HepG2 (cell line): ENCODE data around the gene SWSAP1. TPM values are rescaled to one million over a fixed set of nuclear protein-coding genes. Genes with fewer than 3 reads are reported as not detected.
A peak's percentile ranks its signal among the peaks of the same experiment; 100 is the strongest.

Experiments used
- FOSL2 ChIP-seq: sonication (generic); formaldehyde crosslinking; IDR thresholded peaks from 2 replicates; pipeline ENCODE4 v1.4.0; 2020; ENCODE audit warnings: missing genetic modification reagents
- FOXO4 ChIP-seq: sonication (generic); formaldehyde crosslinking; conservative IDR thresholded peaks from 2 replicates; pipeline ENCODE4 v1.8.1; 2023; ENCODE audit warnings: missing genetic modification reagents
- HOXA9 ChIP-seq: sonication (generic); formaldehyde crosslinking; IDR thresholded peaks from 2 replicates; pipeline ENCODE4 v1.8.1; 2022; ENCODE audit warnings: missing genetic modification reagents, mild to moderate bottlenecking, moderate library complexity, borderline replicate concordance
- MIER3 ChIP-seq: IDR thresholded peaks from 2 replicates; pipeline ENCODE4 v1.6.1; 2016; ENCODE audit warnings: missing compliant biosample characterization, borderline replicate concordance
- NBN ChIP-seq: fragments of 450-650 bp; conservative IDR thresholded peaks from 2 replicates; pipeline ENCODE4 v1.6.1; 2017
- RBFOX2 ChIP-seq: fragments of 200-400 bp; formaldehyde crosslinking; IDR thresholded peaks from 2 replicates; pipeline ENCODE4 v1.6.1; 2017; ENCODE audit warnings: low read depth, mild to moderate bottlenecking, low read length
- REL ChIP-seq: sonication (generic); formaldehyde crosslinking; conservative IDR thresholded peaks from 2 replicates; pipeline ENCODE4 v1.8.0; 2022; ENCODE audit warnings: mild to moderate bottlenecking, missing genetic modification reagents, moderate library complexity
- SAFB2 ChIP-seq: sonication (generic); formaldehyde crosslinking; IDR thresholded peaks from 2 replicates; pipeline ENCODE4 v1.5.1; 2020; ENCODE audit warnings: missing genetic modification reagents, low read depth, mild to moderate bottlenecking, borderline replicate concordance
- TOE1 ChIP-seq: sonication (generic); formaldehyde crosslinking; IDR thresholded peaks from 2 replicates; pipeline ENCODE4 v1.4.0; 2020; ENCODE audit warnings: mild to moderate bottlenecking, missing genetic modification reagents
- YEATS2 ChIP-seq: sonication (generic); formaldehyde crosslinking; IDR thresholded peaks from 2 replicates; pipeline ENCODE4 v1.4.0; 2020; ENCODE audit warnings: missing genetic modification reagents, borderline replicate concordance
- ZKSCAN5 ChIP-seq: sonication (generic); formaldehyde crosslinking; IDR thresholded peaks from 2 replicates; pipeline ENCODE4 v1.5.1; 2020; ENCODE audit warnings: mild to moderate bottlenecking, missing genetic modification reagents
- ZNF275 ChIP-seq: sonication (generic); formaldehyde crosslinking; IDR thresholded peaks from 2 replicates; pipeline ENCODE4 v1.8.0; 2022; ENCODE audit warnings: missing genetic modification reagents, mild to moderate bottlenecking, inconsistent platforms, borderline replicate concordance
- ZNF367 ChIP-seq: sonication (generic); formaldehyde crosslinking; IDR thresholded peaks from 2 replicates; pipeline ENCODE4 v1.4.0; 2020; ENCODE audit warnings: missing genetic modification reagents, borderline replicate concordance
- ZNF441 ChIP-seq: sonication (generic); formaldehyde crosslinking; IDR thresholded peaks from 2 replicates; pipeline ENCODE4 v1.7.0; 2021; ENCODE audit warnings: missing genetic modification reagents, borderline replicate concordance
- ZNF557 ChIP-seq: sonication (generic); formaldehyde crosslinking; IDR thresholded peaks from 2 replicates; pipeline ENCODE4 v1.4.0; 2020; ENCODE audit warnings: missing genetic modification reagents
- ZNF720 ChIP-seq: sonication (generic); formaldehyde crosslinking; IDR thresholded peaks from 2 replicates; pipeline ENCODE4 v1.4.0; 2020; ENCODE audit warnings: missing genetic modification reagents
- ZNF747 ChIP-seq: sonication (generic); formaldehyde crosslinking; IDR thresholded peaks from 2 replicates; pipeline ENCODE4 v1.8.1; 2023; ENCODE audit warnings: missing genetic modification reagents, mild to moderate bottlenecking, borderline replicate concordance
- ZNF75D ChIP-seq: sonication (generic); formaldehyde crosslinking; IDR thresholded peaks from 2 replicates; pipeline ENCODE4 v1.8.1; 2023; ENCODE audit warnings: missing genetic modification reagents, mild to moderate bottlenecking, borderline replicate concordance
- ZNF766 ChIP-seq: sonication (generic); formaldehyde crosslinking; IDR thresholded peaks from 2 replicates; pipeline ENCODE4 v1.5.0; 2020; ENCODE audit warnings: missing genetic modification reagents, borderline replicate concordance
- polyA plus RNA-seq, 8 experiments: library from polyadenylated mRNA; depleted of rRNA in 3 of 8; stranded (reverse) in 7 of 8; unstranded in 1 of 8; fragments of >200 nt; fragmentation: Illumina TruSeq in 4 of 8; extraction: Trizol in 4 of 8; gene quantifications; 2 replicates each; pipeline versions ENCODE4 v1.2.1 to v1.2.3, GENCODE V29; 2011 to 2016; ENCODE audit warnings: low read depth in 4 of 8, missing spikeins in 1 of 8, mixed read lengths in 1 of 8; ENCODE audit not compliant: insufficient read depth in 1 of 8
- total RNA-seq, 5 experiments: library from RNA; depleted of rRNA; stranded (reverse); fragments of >200 nt; fragmentation: Illumina TruSeq; extraction: Trizol; gene quantifications; 2 replicates each; pipeline ENCODE4 v1.2.3, GENCODE V29; 2016; ENCODE audit warnings: low read depth in 1 of 5
- TF ChIP-seq, protein P1 (sequence below): sonication (generic); formaldehyde crosslinking; IDR thresholded peaks from 2 replicates; pipeline ENCODE4 v1.8.0; 2022; ENCODE audit warnings: missing genetic modification reagents, mild to moderate bottlenecking, borderline replicate concordance
- TF ChIP-seq, protein P2 (sequence below): IDR thresholded peaks from 2 replicates; pipeline ENCODE4 v1.4.0; 2020; ENCODE audit warnings: mild to moderate bottlenecking, missing genetic modification reagents

SWSAP1 gene
- total and polyA plus RNA-seq, 2 of the 13 experiments (the other 11 are each of a cell fraction or from before 2014, with no cell fraction given): 2.7 to 3.3 TPM

DNA sequence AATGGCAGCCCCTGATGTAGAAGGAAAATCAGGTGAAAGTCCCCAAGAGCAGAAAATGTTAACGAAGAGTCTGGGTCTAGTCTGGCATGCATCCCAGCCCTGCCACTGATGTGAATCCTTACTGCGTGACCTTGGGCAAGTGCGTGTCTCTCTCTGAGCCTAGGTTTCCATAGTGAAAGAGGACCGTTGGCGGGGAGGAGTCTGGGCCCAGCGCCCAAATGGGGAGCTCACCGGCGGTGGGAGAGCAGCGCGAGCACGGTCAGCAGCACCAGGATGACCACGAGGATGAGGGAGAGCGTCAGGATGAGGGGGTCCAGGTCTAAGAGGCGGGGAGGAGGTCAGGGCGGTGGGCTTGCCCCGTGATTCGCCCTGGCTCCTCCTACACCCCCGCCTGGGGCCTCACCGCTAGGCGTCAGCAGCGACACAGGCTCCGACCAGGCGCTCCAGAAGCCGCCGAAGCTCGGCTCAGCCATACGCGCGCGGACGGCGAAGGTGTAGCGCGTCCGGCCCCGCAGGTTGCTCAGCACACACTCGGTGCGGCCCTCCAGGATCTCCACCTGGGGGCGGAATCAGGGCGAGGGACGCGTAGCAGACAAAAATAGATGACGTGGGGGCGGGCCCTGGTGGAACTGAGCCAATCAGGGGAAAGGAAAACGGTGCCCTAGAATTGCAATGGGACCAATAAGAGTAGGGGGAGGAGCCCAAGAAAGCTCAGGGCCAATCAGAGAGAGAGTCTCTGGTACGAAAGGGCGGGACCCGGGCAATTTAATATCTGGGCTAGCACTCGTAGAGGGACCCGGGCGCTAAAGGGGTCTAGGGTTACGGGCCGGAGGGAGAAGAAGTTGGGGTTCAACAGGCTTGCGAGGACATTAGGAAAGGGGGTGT, 6.4 kb downstream of the SWSAP1 start (continued):
- TF ChIP-seq, protein P1, sequence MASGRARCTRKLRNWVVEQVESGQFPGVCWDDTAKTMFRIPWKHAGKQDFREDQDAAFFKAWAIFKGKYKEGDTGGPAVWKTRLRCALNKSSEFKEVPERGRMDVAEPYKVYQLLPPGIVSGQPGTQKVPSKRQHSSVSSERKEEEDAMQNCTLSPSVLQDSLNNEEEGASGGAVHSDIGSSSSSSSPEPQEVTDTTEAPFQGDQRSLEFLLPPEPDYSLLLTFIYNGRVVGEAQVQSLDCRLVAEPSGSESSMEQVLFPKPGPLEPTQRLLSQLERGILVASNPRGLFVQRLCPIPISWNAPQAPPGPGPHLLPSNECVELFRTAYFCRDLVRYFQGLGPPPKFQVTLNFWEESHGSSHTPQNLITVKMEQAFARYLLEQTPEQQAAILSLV (CRISPR knock-in tag): no peak; the same call in 1 of the 2 replicates
- 0 out of 2 replicates have a peak, but pooled peaks have one; percentile 33 for TF ChIP-seq MIER3 (CRISPR knock-in tag)
- peak; percentile 54; the same call in 1 of the 2 replicates for TF ChIP-seq SAFB2 (CRISPR knock-in tag)
- no peak for TF ChIP-seq ZNF367 (CRISPR knock-in tag)
- TF ChIP-seq ZKSCAN5 (CRISPR knock-in tag): no peak
- TF ChIP-seq TOE1 (CRISPR knock-in tag): no peak
- no peak for TF ChIP-seq ZNF720 (CRISPR knock-in tag)
- TF ChIP-seq NBN: no peak
- TF ChIP-seq FOXO4: no peak
- TF ChIP-seq RBFOX2: peak; percentile 70
- no peak for TF ChIP-seq ZNF747 (CRISPR knock-in tag)
- TF ChIP-seq YEATS2 (CRISPR knock-in tag): peak; percentile 39; the same call in 1 of the 2 replicates
- TF ChIP-seq ZNF557 (CRISPR knock-in tag): no peak
- peak; percentile 64 for TF ChIP-seq FOSL2 (CRISPR knock-in tag)
- no peak for TF ChIP-seq ZNF75D (CRISPR knock-in tag)
- no peak for TF ChIP-seq ZNF275 (CRISPR knock-in tag)
- TF ChIP-seq, protein P2, sequence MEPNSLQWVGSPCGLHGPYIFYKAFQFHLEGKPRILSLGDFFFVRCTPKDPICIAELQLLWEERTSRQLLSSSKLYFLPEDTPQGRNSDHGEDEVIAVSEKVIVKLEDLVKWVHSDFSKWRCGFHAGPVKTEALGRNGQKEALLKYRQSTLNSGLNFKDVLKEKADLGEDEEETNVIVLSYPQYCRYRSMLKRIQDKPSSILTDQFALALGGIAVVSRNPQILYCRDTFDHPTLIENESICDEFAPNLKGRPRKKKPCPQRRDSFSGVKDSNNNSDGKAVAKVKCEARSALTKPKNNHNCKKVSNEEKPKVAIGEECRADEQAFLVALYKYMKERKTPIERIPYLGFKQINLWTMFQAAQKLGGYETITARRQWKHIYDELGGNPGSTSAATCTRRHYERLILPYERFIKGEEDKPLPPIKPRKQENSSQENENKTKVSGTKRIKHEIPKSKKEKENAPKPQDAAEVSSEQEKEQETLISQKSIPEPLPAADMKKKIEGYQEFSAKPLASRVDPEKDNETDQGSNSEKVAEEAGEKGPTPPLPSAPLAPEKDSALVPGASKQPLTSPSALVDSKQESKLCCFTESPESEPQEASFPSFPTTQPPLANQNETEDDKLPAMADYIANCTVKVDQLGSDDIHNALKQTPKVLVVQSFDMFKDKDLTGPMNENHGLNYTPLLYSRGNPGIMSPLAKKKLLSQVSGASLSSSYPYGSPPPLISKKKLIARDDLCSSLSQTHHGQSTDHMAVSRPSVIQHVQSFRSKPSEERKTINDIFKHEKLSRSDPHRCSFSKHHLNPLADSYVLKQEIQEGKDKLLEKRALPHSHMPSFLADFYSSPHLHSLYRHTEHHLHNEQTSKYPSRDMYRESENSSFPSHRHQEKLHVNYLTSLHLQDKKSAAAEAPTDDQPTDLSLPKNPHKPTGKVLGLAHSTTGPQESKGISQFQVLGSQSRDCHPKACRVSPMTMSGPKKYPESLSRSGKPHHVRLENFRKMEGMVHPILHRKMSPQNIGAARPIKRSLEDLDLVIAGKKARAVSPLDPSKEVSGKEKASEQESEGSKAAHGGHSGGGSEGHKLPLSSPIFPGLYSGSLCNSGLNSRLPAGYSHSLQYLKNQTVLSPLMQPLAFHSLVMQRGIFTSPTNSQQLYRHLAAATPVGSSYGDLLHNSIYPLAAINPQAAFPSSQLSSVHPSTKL (CRISPR knock-in tag): peak; percentile 39; the same call in 1 of the 2 replicates
- TF ChIP-seq REL (CRISPR knock-in tag): peak; percentile 45; the same call in 1 of the 2 replicates
- 0 out of 2 replicates have a peak, but pooled peaks have one; percentile 30 for TF ChIP-seq ZNF766
- TF ChIP-seq HOXA9: no peak
- TF ChIP-seq ZNF441: peak; percentile 71; the same call in 1 of the 2 replicates
